ENCODE measurements around the gene POU2F3.
A peak's percentile ranks its signal among the peaks of the same experiment; 100 is the strongest.

POU2F3 gene

DNA sequence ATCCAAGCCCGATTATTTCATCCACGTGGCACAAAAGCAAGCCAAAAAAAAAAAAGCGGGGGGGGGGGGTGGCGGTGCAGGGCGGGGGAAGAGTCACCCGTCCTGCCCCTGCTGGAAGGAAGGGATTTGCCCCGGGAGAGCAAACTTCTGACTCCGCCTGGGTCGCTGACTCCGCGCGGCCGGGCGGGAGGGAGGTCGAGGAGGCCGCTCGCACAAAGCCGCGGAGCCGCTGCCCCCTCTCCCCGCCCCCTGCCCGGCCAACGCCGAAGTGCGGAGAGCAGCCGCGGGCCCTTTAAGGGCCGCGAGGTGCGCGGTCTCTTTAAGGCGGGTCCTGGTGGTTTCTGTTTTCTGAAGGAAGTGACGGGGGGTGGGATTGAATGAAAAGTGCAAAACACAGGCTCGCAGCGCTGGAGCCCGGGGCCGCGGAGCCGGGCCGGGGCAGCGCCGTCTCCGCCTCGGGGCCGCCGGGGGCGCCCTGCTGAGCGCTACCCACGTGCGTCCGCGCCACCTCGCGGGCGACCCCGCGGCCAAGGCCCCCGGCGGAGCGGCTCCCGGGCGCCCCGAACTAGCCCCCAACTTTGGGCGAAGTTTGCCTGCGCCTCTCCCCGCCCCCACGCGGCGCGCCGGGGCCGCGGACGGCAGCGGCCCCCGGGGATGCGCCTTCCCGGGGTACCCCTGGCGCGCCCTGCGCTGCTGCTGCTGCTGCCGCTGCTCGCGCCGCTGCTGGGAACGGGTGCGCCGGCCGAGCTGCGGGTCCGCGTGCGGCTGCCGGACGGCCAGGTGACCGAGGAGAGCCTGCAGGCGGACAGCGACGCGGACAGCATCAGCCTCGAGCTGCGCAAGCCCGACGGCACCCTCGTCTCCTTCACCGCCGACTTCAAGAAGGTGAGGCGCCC is 29.1 kb upstream of the POU2F3 start, which contains the start of gene OAF:
Gene OAF, plus strand, starts transcription at position 407 of the 896 bp plus-strand sequence. Its CDS starts 248 bp downstream, at position 655.
- DNase-seq = peak; percentile 43

DNA sequence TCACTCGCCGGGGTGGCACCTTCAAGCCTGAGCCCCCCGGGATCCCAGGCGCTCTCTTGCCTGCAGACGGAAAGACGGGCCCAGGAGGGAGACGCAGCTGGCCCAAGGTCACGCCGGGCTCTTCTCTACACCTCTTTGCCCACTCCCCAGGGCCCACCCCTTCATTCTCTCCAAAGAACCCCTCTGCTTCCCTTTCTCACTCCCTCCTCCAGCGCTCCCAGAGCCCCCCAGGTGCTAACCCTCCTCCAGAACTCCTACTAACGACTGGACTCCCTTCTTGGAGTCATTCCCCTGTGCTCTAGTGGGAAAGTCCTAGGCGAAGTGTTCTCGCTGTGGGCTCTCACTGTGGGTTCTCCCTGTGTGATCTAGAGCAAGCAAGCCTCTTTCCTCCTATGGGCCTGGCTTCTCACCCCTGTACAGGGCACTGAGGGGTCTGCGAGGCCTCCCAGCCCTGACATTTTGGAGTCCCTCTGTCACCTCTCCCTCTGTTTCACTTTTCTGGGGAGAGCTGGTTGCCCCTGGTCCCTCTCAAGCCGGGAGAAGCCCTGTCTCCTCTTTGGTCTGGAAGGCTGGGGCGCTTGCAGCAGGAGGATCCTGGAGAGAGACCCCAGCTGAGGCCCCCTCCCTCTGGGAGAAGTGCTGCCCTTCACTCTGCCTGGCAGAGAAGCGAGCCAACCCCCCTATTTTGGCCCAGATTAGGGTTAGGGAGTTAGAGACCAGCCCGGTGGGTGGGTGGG is 28.2 kb upstream of the POU2F3 start:
- no peak for DNase-seq

DNA sequence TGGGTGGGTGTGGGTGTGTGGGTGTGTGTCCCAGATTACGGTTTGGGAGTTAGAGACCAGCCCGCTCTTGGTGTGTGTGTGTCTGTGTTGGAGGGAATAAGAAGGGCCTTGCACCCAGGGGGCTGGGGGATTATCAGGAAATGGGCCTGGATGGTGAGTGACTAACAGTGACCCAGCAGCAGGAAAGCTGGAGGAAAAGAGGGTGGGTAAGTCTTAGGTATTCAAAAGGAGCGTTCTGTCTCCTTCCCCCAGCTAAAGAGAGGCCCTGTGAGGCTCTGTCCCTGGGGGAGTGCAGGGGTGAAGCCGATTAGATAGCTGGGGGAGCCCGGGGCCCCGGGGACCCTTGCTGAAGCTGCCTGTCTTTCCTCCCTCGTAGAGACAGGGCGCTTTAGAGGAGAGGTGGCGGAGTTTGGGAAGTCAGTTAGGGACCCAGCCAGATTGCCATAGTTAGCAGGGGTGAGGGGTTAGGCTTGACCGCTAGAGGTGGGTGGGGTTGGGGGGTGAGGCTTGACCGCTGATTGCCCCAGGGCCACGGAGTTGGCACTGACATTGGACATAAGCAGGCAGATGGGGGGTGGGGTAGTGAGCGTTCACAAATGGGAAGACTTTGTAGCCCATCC is 27.6 kb upstream of the POU2F3 start:
- no peak for DNase-seq

DNA sequence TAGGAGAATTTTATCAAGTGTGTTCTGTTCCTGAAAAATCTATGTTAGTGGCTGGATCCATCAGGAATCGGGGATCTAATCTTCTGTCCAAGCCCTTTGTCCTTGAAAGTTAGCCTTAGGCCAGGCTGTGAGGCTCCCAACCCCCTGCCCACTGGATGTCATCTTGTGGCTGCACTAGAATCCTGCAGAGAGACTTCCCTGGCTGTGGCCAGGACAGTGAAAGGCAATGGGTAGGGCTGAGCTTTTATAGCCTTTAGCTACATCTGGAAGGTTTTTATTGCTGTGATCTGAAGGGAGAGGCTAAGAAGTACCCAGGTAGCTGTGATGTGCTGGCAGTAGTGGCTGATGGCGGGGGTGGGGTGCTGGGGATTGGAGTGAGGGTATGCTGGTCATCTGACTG is 27.0 kb upstream of the POU2F3 start:
- no peak for DNase-seq

DNA sequence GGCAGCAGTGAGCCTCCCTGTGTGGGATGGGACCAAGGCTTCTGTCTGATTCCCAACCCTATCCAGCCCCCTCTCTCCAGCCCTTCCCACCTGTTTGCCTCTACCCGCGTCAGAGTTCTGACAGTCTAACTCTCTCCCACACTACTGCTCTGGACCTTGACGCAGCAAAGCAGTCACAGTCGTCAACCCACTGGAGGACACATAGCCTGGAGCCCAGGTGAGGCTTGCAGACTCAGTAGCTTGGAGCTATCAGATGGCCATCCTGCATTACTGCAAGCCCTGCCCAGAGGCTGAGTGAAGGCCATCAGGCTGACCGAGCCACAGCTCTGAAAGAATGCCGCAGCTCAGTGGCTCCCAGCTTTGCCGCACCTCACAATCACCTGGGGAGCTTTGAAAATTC is 25.4 kb upstream of the POU2F3 start:
- DNase-seq = no peak

DNA sequence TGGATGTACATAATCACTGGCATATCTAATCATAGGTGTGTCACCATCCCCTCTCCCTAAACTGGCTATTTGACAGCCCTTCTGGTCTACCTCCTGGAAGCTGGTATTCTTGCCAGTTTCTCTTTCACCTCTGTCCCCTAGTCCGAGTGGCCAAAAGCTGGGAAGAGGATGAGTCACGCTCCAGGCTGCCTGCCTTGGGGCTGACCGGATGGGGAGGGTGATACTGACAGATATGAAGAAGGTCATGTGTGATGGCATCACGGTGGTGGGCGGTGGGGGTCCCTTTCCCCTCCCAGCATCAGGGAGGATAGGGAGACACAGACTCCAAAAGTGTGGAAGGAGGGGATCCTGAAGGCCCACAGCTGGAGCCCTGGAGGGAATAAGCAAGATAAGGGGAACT is 24.3 kb upstream of the POU2F3 start:
- no peak for DNase-seq

DNA sequence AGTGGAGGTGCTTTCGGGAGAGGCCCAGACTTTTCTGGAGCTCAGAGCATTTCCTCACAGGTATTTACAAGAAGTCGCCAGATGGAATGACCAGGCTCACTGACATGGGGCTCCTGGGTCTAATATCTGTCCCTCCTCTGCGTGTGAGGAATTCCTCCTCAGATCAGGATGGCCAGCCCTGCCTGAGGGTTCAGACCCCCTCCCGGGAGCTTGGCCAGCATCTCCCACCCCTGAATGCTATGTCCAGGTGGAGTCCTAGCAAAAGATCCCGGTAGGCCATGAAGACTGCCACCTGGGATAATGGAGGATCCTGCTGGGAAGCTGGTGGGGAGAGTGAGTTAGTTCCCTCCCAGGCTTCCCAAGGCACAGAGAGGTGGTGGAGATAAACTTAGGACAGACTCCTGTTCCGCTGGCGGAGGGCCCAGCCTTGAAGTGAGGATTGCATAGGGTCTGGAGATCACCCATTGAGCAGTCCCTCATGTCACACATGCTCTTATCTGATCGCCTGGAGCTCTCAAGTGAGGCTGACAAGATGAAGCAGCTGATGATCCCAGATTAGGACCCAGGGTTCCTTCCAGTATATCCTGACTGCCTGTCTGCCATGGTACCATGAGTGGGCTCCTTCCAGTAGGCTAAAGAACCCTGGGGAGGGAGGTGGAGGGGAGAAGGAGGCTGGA is 23.4 kb upstream of the POU2F3 start:
- DNase-seq = no peak

DNA sequence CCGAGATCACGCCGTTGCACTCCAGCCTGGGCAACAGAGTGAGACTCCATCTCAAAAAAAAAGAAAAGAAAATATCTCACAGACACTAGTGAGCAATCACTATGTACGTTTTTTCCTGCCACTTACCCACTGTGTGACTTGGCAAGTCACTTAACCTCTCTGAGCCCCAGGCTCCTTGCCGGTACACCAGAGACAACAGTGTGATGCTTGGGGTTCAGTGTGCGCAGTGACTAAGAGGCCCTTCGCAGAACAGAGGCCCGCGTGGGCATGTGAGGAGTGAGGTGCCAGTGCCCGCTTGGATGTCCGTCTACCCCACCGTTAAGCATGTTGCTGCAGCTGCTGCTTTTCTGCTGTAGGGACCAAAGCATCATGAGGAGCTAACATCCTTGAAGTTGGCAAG is 22.4 kb upstream of the POU2F3 start:
- no peak for DNase-seq

DNA sequence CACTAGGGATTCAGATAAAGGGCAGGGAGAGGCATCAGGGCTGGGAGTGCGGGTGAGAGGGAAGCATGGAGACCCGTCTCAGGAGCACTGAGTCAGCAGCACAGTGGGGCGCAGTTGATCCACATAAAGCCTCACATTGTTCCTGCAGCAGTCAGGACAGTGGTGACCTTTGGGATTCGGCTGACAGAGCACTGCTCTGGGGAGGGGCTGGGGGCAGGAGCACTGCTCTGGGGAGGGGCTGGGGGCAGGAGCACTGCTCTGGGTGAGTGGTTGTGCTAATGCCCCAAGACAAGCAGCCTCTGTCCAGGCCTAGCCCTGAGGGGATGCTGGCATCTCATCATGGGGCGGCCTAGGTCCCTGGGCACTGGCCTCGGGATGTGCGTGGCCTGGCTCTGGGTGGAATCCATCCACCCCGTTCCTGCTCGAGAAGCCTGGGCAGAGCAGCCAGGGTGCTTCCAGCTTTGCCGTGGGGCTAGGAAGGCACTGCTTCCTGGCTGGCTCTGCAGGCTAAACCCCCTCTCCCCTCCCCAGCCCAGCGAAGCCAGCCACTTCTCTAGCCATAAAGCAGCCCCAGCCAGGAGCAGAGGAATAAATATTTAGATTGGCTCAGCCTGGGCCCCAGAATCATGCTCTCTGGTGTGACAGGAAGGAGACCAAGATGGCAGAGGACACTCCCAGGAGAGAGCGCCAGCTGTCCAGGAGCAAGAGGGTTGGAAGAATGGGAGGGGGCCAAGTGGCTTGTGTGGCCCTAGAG is 21.8 kb upstream of the POU2F3 start:
- no peak for DNase-seq

DNA sequence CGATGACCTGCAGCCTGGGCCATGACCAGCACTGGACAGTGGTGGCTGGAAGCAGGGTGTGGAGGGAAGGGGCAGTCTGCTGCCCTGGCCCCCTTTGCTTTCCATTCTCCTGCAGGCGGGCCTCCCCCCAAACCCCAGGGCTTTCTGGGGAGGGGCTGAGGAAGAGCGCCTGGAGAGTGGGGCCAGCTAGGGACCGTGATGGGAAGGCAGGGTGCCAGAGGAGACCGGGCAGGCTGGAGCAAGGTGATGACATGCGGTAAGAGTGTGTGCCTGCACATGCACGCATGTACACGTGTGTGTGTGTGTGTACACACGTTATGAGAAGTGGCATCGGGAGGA is 21.3 kb upstream of the POU2F3 start:
- DNase-seq = no peak

DNA sequence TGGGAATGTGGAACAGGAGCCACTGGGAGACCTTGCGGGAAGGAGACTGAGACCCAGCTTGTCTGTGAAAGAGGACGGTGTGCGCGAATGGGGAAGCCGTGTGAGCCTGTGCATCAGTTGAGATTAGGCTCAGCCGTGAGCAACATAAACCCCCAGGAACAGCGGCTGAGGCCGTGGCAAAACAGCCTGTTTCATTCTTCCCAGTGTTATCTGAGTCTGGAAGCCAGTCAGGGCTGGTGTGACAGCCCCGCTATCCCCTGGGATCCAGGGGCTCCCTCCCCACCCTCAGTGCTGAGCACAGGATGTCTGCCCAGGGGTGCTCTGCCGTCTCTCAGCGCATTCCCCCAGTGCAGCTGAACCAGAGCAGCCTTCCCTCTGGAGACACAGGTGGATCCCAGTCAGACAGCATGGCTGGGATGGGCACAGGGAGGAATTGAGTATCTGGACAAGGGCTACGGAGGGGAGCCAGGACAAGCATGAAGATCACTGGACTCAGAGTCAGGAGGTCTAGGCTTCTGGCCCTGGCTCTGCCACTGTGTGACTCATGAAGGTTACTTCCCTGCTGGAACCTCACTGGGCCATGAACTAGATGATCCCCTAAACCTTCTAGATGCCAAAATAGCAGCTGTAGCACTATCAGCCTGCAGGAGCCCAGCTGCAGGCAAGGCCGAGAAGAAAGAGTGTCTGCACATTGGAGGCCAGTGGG is 20.6 kb upstream of the POU2F3 start:
- DNase-seq = no peak

DNA sequence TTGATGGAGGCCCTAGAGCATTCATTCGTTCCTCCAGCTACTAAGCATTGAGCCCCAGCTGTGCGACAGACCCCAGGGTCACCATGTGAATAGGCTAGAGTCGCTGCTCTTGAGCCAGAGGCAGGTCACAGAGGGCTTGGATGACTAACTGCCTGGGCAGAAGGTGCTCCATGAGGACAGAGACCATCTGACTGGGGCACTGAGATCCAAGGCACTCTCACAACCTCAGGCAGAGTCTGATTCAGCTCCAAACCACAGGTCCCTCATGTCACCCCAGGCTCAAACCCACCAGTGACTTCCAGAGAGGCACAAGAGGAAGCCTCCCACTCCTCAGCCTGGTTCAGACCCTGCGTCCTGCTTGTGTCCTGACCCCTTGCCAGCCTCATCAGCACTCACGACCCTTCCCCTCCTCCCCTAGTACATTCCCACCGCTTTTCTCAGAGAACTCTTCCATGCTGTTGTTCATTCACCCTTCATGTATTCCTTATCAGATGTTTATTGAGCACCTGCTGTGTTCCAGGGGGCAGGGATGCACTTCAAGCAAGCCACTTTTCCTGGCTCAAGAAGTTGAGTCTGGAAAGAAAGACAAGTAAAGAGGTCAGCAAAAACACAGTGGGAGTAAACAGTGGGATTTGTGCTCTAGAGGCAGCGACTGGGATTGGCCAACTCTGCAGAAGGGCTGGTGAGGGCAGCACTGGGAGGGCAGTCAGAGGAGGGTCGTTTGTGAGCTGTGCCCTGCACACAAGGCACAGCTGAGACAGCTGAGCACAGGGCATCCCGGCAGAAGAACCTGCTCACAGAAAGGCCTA is 19.8 kb upstream of the POU2F3 start:
- no peak for DNase-seq

DNA sequence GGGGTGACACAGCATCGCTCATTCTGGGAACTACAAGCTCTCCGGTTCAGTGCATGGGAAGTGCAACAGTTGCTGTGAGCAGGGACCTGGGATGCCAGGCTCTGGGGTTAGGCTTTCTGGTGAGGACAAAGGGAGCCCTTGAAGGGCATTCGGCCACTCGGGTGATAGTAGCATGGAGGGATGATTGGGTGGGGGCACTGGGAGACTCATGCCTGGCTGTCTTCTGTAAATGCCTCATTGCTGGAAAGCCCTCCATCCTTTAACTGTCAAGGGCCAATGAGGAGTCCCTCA is 19.2 kb upstream of the POU2F3 start:
- no peak for DNase-seq

DNA sequence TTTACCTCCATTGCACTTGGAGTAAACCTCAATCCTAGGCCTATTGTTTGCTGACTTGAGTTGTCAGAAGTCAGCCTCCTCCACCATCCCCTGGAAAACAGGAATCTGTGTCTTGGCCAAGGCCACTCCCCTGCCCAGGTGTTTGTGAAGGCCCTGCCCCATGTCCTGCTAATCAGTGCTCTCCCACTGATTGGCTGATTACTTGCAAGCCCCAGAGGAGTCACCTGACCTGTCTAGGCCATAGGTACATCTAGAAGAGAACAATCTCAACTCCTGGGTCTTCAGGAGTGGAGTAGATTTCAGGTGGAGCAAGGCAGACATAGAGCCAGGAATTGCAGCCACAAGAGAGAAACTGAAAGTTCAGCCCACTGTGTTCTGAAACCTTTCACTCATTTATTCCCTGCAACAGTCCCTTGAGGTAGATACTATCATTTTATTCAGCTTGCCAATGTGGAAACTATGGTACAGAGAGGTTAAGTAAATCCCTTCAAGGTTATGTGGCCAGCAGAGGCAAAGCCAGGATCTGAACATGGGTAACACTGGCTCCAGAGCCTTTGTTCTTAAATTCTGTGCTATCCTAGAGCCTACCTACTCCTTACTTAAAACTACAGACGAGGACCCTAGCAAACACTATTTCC is 18.7 kb upstream of the POU2F3 start:
- no peak for DNase-seq

DNA sequence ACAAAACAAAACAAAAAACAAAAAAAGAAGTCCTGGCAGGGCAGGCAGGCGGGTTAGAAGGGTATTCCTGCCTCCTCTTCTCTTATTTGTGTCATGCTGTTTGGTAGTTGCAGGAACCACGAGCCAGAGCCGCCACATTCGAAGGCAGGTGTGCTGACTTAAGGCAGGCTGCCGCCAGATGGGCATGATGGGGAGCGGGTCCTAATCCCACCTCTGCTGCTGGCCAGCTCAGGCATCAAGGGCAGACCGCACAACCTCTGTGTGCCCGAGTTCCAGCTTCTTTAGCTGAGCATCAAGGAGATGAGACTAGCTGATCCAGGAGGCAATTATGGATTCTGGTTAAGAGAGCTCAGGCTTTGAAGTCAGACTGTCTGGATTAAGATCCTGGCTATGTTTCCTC is 17.0 kb upstream of the POU2F3 start:
- no peak for DNase-seq

DNA sequence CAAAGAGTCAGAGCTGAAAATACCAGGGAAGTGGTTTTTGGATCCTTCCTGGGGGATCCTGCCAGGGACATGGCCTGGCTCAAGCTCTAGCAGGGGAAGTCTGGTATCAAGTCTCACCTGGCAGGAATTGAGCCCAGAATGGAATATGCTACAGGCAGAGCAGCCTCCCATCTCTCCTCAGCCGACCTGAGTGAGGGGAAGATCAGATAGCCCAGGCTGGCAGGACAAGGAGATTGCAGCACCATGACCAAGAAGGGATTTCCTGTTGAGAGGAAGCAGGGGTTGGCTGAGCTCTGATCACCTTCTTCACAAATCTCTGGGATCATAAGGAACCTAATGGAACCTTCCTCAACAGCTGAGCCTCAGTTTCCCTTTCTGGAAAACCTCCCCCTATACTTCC is 16.1 kb upstream of the POU2F3 start:
- no peak for DNase-seq

DNA sequence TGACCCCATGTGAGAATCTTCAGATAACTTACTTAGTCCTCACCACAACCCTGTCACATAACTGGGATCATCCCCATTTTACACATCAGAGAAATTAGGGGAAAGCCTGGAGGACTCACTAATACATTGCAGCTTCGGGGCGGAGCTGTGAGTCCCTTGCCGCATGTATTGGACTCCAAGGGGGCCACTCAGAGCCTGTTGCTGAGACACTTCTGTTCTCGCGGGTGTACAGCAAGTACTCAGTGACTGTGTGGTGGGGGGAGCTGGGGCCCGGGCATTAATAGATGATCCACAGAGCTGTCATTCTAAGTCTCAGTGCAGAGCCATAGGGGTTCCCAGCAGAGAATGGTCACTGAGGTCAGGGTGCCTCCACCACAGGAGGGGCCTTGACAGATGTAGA is 15.6 kb upstream of the POU2F3 start:
- DNase-seq = no peak

DNA sequence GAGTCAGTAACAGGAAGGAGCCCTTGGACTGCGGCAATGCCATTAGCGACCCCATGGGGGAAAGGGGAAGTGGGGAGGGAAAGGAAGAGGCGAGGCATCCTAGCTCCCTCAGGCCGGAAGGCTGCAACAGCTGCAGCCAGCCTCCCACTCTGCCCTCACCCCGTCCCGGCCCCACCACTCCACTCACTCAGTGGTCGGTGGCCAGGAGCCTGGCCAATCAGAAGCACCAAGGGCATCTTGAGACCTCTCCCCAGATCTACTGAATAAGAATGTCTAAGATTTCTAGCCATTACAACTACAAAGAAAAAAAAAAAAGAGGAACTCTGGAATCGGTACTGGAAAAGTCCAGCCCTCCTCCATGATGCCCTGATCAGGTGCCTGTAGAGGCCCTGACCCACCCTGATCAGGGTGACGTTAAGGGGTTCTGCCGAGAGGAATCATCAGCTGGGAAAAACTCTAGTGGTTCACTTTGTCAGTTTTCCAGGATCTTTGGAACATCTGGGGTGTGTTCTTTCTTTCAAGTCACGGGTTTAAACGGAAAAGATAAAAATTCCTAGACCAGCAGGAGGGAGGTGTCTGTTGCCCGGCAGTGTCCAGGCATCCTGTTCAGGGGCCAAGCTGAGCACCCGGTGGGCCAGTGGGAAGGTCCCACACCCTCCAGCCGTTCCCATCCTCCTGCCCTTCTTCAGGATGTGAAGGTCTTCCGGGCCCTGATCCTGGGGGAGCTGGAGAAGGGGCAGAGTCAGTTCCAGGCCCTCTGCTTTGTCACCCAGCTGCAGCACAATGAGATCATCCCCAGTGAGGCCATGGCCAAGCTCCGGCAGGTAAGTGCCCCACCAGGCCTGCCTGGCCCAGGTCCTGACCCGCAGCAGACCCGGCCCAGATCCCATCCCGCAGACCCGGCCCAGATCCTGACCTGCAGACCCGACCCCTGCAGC is 14.7 kb upstream of the POU2F3 start:
- DNase-seq = no peak

DNA sequence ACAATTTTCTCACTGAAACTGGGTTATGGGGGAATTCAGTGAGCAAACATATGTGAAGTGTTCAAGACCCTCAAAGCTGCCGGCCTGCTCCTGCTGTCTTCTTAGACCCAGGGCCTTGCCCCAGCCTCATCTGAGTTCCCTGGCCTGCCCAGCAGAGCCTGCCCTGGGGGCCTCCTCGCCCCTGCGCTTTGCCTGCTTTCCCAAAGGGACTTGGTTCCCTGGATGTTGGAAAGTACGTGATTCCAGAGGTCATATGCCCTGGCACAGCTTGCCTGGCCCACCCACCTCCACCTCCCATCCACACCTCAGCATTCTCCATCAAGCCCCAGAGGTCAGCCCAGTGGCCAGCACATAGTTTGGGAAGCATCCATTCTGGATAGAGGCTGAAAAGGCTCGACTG is 13.7 kb upstream of the POU2F3 start:
- no peak for DNase-seq

DNA sequence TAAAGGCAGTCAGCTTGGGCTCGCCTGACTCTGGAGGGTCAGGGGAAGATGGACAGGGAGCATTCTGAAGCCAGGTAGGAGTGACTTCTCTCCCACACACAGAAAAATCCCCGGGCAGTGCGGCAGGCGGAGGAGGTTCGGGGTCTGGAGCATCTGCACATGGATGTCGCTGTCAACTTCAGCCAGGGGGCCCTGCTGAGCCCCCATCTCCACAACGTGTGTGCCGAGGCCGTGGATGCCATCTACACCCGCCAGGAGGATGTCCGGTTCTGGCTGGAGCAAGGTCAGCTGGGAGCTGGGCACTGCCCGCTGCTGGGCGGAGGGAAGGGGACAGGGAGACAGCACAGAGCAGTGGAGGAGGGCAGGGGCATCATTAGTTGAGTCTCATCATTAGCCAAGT is 13.2 kb upstream of the POU2F3 start:
- no peak for DNase-seq

Measured in stimulated activated CD4-positive, alpha-beta T cell treated with anti-CD3 and anti-CD28 coated beads, Interleukin-1b, Interleukin-23, amount 100 ng/mL, for 48 hours (primary cell).